Liver (tissue), 3 donors: Measurements from ENCODE around the gene GCNT1.

Experiments
- EGR1 ChIP-seq, 2 donors: IDR thresholded peaks; 2 replicates each; pipeline ENCODE4 v1.6.1; 2016 to 2018; ENCODE audit warnings: antibody characterized with exemption in 2 of 2, low read depth in 2 of 2
- FOXA1 ChIP-seq: IDR thresholded peaks from 2 replicates; pipeline ENCODE4 v1.6.1; 2016; ENCODE audit warnings: antibody characterized with exemption
- GABPA ChIP-seq, 2 donors: IDR thresholded peaks in 1 of 2; conservative IDR thresholded peaks in 1 of 2; 2 replicates each; pipeline ENCODE4 v1.6.1; 2016; ENCODE audit warnings: antibody characterized with exemption in 2 of 2, mild to moderate bottlenecking in 1 of 2, moderate library complexity in 1 of 2
- HNF4G ChIP-seq: IDR thresholded peaks from 2 replicates; pipeline ENCODE4 v1.6.1; 2016; ENCODE audit warnings: antibody characterized with exemption
- JUND ChIP-seq, 2 donors: IDR thresholded peaks; 2 replicates each; pipeline ENCODE4 v1.6.1; 2016; ENCODE audit warnings: antibody characterized with exemption in 2 of 2
- NR2F2 ChIP-seq: IDR thresholded peaks from 2 replicates; pipeline ENCODE4 v1.6.1; 2016; ENCODE audit warnings: antibody characterized with exemption
- RAD21 ChIP-seq, 2 donors: IDR thresholded peaks; 2 replicates each; pipeline ENCODE4 v1.6.1; 2016; ENCODE audit warnings: antibody characterized with exemption in 2 of 2, mild to moderate bottlenecking in 2 of 2
- SP1 ChIP-seq: IDR thresholded peaks from 2 replicates; pipeline ENCODE4 v1.6.1; 2018; ENCODE audit warnings: antibody characterized with exemption, mild to moderate bottlenecking
- TAF1 ChIP-seq: conservative IDR thresholded peaks from 2 replicates; pipeline ENCODE4 v1.6.1; 2016; ENCODE audit warnings: antibody characterized with exemption, mild to moderate bottlenecking
- YY1 ChIP-seq: IDR thresholded peaks from 2 replicates; pipeline ENCODE4 v1.6.1; 2016; ENCODE audit warnings: antibody characterized with exemption, mild to moderate bottlenecking
- TF ChIP-seq, protein P1 (sequence below): fragments of 150-350 bp; IDR thresholded peaks from 2 replicates; pipeline ENCODE4 v1.5.1; 2017; ENCODE audit warnings: improper control_type of control experiment, low read depth, low read length; ENCODE audit not compliant: missing input control
- TF ChIP-seq, protein P2 (sequence below): IDR thresholded peaks from 2 replicates; pipeline ENCODE4 v1.6.1; 2016; ENCODE audit warnings: antibody characterized with exemption
- TF ChIP-seq, protein P3 (sequence below): IDR thresholded peaks from 2 replicates; pipeline ENCODE4 v1.6.1; 2016; ENCODE audit warnings: antibody characterized with exemption, mild to moderate bottlenecking
- TF ChIP-seq, protein P4 (sequence below): IDR thresholded peaks from 2 replicates; pipeline ENCODE4 v1.6.1; 2016; ENCODE audit warnings: antibody characterized with exemption
- donor health status: healthy.
- donor health status: healthy.

DNA sequence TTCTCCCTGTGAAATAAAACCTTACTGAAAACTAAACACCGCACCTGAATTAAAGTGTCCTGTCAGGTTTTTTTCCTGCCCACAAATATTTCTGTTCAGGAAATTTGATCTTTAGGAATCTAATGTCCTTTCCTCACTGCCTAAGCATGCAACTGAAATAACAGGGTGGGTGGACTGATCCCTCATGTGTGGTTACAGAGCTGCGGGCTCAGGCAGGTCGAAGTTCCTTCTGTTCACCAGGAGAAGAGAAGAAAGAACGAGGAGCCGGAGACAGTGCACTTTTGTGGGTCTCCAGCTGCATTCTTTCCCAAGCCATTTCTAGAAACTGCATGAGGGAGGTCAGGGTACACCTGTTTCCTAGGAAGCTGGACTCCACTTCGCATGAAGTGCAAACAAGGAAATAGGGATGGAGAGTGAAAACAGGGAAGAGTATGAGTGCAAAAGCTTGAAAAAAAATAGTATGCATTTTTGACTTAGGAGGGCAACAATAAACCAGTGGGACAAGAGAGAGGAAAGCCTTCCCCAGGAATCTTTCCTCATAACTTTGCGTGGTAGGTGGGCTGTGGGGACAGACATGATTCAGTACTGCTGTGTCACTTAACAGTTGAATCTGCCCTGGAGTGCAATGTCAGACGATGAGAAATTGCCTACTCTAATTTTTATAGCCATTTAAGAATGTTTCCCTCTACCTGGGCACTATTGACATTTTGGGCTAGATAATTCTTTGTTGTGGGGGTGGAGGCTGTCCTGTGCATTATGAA lies 60.3 kb downstream of the GCNT1 start:
- TF ChIP-seq, protein P1, sequence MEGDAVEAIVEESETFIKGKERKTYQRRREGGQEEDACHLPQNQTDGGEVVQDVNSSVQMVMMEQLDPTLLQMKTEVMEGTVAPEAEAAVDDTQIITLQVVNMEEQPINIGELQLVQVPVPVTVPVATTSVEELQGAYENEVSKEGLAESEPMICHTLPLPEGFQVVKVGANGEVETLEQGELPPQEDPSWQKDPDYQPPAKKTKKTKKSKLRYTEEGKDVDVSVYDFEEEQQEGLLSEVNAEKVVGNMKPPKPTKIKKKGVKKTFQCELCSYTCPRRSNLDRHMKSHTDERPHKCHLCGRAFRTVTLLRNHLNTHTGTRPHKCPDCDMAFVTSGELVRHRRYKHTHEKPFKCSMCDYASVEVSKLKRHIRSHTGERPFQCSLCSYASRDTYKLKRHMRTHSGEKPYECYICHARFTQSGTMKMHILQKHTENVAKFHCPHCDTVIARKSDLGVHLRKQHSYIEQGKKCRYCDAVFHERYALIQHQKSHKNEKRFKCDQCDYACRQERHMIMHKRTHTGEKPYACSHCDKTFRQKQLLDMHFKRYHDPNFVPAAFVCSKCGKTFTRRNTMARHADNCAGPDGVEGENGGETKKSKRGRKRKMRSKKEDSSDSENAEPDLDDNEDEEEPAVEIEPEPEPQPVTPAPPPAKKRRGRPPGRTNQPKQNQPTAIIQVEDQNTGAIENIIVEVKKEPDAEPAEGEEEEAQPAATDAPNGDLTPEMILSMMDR, result no peak
- TF ChIP-seq, protein P2, sequence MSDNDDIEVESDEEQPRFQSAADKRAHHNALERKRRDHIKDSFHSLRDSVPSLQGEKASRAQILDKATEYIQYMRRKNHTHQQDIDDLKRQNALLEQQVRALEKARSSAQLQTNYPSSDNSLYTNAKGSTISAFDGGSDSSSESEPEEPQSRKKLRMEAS, result no peak
- TF ChIP-seq NR2F2 (no peak), YY1 (no peak), FOXA1 (no peak), JUND (IDR thresholded peaks at IDR 0.05) (no peak), EGR1 (IDR thresholded peaks at IDR 0.05; ENCODE audit: low read depth in 2 of 2) (no peak), TAF1 (no peak), RAD21 (IDR thresholded peaks at IDR 0.05) (no peak), SP1 (no peak), GABPA (IDR thresholded peaks at IDR 0.05 in 1 of 2, conservative IDR thresholded peaks at IDR 0.05 in 1 of 2) (no peak), HNF4G (no peak)
- TF ChIP-seq, protein P3, sequence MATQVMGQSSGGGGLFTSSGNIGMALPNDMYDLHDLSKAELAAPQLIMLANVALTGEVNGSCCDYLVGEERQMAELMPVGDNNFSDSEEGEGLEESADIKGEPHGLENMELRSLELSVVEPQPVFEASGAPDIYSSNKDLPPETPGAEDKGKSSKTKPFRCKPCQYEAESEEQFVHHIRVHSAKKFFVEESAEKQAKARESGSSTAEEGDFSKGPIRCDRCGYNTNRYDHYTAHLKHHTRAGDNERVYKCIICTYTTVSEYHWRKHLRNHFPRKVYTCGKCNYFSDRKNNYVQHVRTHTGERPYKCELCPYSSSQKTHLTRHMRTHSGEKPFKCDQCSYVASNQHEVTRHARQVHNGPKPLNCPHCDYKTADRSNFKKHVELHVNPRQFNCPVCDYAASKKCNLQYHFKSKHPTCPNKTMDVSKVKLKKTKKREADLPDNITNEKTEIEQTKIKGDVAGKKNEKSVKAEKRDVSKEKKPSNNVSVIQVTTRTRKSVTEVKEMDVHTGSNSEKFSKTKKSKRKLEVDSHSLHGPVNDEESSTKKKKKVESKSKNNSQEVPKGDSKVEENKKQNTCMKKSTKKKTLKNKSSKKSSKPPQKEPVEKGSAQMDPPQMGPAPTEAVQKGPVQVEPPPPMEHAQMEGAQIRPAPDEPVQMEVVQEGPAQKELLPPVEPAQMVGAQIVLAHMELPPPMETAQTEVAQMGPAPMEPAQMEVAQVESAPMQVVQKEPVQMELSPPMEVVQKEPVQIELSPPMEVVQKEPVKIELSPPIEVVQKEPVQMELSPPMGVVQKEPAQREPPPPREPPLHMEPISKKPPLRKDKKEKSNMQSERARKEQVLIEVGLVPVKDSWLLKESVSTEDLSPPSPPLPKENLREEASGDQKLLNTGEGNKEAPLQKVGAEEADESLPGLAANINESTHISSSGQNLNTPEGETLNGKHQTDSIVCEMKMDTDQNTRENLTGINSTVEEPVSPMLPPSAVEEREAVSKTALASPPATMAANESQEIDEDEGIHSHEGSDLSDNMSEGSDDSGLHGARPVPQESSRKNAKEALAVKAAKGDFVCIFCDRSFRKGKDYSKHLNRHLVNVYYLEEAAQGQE, result no peak
- TF ChIP-seq, protein P4, sequence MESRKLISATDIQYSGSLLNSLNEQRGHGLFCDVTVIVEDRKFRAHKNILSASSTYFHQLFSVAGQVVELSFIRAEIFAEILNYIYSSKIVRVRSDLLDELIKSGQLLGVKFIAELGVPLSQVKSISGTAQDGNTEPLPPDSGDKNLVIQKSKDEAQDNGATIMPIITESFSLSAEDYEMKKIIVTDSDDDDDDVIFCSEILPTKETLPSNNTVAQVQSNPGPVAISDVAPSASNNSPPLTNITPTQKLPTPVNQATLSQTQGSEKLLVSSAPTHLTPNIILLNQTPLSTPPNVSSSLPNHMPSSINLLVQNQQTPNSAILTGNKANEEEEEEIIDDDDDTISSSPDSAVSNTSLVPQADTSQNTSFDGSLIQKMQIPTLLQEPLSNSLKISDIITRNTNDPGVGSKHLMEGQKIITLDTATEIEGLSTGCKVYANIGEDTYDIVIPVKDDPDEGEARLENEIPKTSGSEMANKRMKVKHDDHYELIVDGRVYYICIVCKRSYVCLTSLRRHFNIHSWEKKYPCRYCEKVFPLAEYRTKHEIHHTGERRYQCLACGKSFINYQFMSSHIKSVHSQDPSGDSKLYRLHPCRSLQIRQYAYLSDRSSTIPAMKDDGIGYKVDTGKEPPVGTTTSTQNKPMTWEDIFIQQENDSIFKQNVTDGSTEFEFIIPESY, result no peak
